RWPE1 (cell line): ENCODE data around the gene LAMA5.
A peak's percentile ranks its signal among the peaks of the same experiment; 100 is the strongest.

Experiments
- CTCF ChIA-PET: fragments of 350-600 bp; sonication (Branson Sonifier 250); formaldehyde crosslinking; extraction: SDS; loops from one replicate; lab custom pipeline; 2021; lab: Yijun Ruan, JAX
- POLR2A ChIA-PET: fragments of 400-600 bp; formaldehyde crosslinking; extraction: SDS; loops from one replicate; lab custom pipeline; 2020; ENCODE audit warnings: antibody characterized with exemption; ENCODE audit not compliant: low non-redundant PET; lab: Yijun Ruan, JAX
- DNase-seq: peaks from one replicate; pipeline ENCODE4 v3.0.0; 2012; ENCODE audit warnings: low spot score
- H3K27ac ChIP-seq: fragments of 450-650 bp; 2 replicates; pipeline ENCODE4 v1.5.1; 2017
- TF ChIP-seq, protein P1 (sequence below): fragments of 450-650 bp; conservative IDR thresholded peaks from 2 replicates; pipeline ENCODE4 v1.5.1; 2017; ENCODE audit warnings: low read depth, mild to moderate bottlenecking

The LAMA5 gene

DNA sequence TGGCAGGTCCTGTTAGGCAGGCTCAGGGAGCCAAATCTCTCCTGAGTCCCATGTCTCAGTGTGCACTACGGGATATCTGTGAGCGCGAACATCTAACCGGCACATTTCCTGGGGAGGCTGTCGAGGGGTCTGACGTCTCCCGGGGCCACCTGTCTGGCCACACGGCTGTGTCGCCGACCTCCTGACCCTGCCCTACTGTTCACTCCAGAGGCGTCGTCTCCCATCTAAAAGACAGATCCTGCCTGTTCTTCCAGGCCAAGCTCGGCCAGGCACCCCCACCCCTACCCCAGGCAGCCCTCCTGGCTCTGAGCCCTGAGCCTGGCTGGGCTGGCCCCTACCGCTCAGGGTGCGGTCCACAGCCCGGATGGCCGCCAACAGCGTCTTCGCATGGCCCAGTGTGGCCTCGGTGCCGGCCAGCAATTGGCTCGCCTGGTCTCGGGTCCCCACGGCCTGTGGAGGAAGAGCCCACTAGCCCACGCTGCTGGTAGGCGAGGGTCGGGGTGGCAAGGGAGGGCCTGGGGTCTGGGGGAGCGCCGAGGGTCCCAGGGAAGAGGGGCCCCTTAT lies 47.7 kb downstream of the LAMA5 start:
- DNase-seq = no peak
- peak overlapping the region; percentile 81 for H3K27ac ChIP-seq
- ChIA-PET CTCF (interaction anchor here (1.5 kb wide), 1 partner anchor 17 kb away, joined by 6 read pairs; the partner anchor contains the start of gene ADRM1), POLR2A (interaction anchor here (1.1 to 1.3 kb wide), 2 partner anchors 13 to 67 kb away, joined by 3 to 5 read pairs; partner anchors contain the start of gene RPS21)
- TF ChIP-seq, protein P1, sequence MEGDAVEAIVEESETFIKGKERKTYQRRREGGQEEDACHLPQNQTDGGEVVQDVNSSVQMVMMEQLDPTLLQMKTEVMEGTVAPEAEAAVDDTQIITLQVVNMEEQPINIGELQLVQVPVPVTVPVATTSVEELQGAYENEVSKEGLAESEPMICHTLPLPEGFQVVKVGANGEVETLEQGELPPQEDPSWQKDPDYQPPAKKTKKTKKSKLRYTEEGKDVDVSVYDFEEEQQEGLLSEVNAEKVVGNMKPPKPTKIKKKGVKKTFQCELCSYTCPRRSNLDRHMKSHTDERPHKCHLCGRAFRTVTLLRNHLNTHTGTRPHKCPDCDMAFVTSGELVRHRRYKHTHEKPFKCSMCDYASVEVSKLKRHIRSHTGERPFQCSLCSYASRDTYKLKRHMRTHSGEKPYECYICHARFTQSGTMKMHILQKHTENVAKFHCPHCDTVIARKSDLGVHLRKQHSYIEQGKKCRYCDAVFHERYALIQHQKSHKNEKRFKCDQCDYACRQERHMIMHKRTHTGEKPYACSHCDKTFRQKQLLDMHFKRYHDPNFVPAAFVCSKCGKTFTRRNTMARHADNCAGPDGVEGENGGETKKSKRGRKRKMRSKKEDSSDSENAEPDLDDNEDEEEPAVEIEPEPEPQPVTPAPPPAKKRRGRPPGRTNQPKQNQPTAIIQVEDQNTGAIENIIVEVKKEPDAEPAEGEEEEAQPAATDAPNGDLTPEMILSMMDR = no peak

DNA sequence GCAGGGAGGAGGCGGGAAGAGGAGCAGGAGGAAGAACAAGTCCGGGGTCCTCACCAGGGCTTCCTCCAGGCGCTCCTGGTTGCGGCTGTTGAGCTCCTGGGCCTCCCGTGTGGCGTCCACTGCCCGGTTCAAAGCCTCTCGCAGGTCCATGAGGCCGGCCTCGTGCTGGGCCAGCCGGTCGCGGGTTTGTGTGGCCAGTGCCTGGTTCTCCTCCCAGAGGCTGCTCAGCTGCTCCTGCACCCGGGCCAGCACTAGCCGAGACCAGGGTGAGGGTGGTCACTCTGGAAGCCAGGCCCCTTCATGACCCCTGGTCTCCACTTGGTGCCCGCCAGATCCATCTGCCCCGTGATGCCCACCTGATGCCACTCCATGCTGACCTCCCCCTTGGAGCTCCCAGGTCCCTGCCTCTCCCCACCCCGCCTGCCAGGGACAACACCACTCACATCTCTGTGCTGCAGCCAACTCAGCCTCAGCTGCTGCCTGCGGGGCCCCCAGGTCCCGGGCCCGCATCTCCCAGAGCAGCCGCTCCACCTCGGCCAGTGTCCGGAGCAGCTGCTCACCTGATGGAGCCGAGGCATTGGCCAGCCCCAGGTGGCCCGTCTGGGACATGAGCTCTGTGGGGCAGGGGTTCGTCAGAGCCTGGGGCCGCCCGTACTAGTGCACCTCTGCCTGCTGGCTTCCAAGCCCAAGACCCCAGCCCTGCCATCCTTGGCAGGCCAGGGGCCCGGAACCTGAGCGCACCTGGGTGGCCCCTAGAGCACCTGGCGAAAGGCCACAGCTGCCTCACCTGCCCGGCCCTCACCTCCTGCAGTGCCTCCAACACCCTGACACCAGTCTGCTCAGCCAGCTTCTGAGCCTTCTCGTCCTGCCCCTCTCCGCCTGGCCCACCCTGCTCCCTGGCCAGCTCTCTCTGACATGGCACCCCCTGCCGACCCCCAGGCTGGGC lies 48.4 kb downstream of the LAMA5 start:
- POLR2A ChIA-PET = interaction anchor here (1.1 to 1.3 kb wide), 2 partner anchors 12 to 68 kb away, joined by 3 to 5 read pairs; partner anchors contain the start of gene RPS21
- CTCF ChIA-PET = interaction anchor here (0.7 to 1.5 kb wide), 3 partner anchors 16 to 65 kb away, joined by 3 to 6 read pairs (median 3); partner anchors contain the start of gene ADRM1
- no peak for DNase-seq

DNA sequence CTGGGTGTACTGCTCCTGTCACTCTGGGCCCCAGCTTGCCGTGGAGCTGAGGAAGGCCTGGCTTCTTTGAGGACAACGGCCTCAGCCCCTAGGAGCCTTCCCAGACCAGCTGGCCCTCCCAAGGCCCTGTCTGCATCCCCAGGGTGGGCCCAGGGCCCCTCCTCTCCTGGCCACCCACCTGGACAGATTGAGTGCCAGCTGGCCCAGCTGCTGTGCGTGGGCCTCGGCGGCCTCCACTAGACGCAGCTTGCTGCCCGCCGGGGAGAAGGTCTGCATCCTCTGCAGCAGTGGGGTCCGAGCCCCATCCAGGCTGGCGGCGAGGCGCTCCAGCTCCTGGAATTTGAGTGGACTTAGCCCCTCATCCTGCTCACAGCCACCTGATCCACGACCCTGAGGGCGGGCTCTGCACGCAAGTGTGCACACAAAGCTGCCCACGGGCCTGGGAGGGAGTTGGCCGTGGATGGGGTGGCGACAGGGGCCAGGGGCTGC lies 49.9 kb downstream of the LAMA5 start:
- ChIA-PET POLR2A (no interaction called here), CTCF (interaction anchor here (0.5 to 3.1 kb wide), 5 partner anchors 11 to 91 kb away, joined by 3 to 16 read pairs (median 5); no protein-coding TSS in a partner anchor)
- no peak for DNase-seq
- peak overlapping the region; percentile 87 for H3K27ac ChIP-seq
- TF ChIP-seq, protein P1 = no peak

More for the DNA sequence above, 48.4 kb downstream of the LAMA5 start:
- H3K27ac ChIP-seq = peak overlapping the region; percentile 81
- TF ChIP-seq, protein P1 = no peak

DNA sequence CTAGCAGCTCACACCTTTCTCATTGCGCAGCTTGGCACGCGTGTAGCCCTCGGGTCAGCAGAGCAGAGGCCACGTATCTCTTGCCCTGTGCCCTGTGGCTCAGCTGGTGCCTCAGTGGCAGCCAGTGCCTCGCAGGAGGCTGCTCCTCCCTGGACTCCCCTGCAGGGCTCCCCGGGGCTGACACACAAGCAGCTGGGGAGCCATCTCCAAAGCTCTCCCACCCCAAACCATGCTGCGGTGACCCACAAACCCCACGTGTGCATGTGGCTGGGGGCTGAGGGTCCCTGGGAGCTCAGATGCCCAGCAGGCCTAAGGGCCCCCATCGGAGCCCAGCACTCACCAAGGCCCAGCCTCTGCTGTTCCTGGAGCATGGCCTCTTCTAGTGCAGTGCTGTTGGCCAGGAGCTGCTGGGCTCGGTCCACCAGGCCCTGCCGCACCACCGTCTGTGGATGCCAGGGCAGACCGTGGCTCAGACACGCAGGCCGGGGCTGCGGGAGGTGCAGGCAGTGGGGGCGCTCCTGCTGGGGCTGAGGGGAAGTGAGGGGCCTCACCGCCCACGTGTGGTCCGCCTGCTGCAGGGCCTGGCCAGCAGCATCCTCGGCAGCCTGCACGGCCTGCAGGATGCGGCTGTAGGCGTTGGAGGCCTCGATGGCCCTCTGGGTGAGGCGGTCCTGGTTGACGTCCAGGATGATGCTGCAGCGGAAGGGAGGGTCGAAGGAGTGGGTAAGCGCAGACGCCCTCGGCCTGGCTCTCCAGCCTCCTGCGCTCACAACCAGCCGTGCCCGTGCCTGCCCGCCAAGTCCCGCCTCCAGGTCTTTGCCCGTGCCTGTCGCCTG lies 50.6 kb downstream of the LAMA5 start:
- peak overlapping the region; percentile 87 for H3K27ac ChIP-seq
- CTCF ChIA-PET = interaction anchor here (0.6 to 3.1 kb wide), 6 partner anchors 11 to 874 kb away, joined by 3 to 16 read pairs (median 6); no protein-coding TSS in a partner anchor
- TF ChIP-seq, protein P1 = no peak
- no peak for DNase-seq
- POLR2A ChIA-PET = interaction anchor here (0.9 to 1.2 kb wide), 2 partner anchors 10 to 11 kb away, joined by 4 read pairs; no protein-coding TSS in a partner anchor

DNA sequence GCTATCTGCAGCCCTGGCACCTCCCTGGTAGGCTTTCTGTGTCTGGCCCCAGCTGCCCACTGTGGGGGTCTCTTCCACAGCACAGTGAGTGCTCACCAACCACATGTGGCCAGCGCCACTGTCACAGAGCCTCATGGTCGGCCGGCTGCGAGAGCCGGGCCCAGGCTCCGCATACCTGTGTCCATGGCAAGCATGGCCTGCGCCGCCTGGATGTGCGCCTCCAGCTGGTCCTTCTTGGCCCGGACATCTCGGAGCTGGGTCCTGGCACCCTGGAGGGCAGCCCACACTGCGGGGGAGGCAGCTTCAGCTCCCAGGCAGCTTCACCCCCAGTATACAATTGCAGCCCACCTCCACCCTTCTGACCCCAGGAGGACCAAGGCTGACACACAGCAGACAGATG lies 51.3 kb downstream of the LAMA5 start:
- POLR2A ChIA-PET = interaction anchor here (0.9 to 1.2 kb wide), 2 partner anchors 9 to 10 kb away, joined by 4 read pairs; no protein-coding TSS in a partner anchor
- no peak for DNase-seq
- peak overlapping the region; percentile 87 for H3K27ac ChIP-seq
- CTCF ChIA-PET = interaction anchor here (0.6 to 3.1 kb wide), 6 partner anchors 10 to 875 kb away, joined by 3 to 16 read pairs (median 6); no protein-coding TSS in a partner anchor
- TF ChIP-seq, protein P1 = no peak
